ENCODE results near the gene STOML1.

The STOML1 gene

GRCh38 chr15:73928971-73929627 is 63.0 kb downstream of the STOML1 start:
- DNase-seq (ENCODE audit: low spot score) = no peak
